GM19372 (cell line): ENCODE results near the gene ANTXR2.

ENCODE experiments used
- ATAC-seq: cut with Tn5 transposase; IDR thresholded peaks from one replicate; pipeline ENCODE4 v1.9.1; 2021; ENCODE audit warnings: mild to moderate bottlenecking, low read depth, moderate library complexity; ENCODE audit not compliant: unreplicated experiment

ANTXR2 gene

GRCh38 chr4:79881407-79881806 lies 191.6 kb downstream of the ANTXR2 start:
- no peak for ATAC-seq

- no peak for ATAC-seq
Measured at GRCh38 chr4:79877511-79877910, 195.5 kb downstream of the ANTXR2 start.

GRCh38 chr4:79875344-79875899 lies 197.6 kb downstream of the ANTXR2 start:
- ATAC-seq: no peak

DNA sequence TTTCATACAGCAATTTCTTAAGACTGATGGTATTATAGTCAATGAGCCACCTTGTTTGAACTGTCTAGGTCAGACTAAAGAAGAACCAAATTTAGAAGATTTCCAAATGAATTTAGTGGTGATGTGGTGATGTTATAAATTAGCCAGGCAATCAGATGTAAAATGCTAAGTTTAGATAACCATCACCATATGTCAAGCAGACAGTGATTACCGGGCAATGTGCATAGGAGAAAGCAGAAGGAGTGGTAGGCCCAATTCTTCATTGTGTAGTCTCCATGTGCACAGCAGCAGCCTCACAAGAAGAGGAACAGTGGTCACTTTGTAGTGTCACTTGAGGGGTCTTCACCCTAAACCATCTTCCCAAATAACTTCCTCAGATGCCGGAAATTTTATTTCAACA lies 198.8 kb downstream of the ANTXR2 start:
- ATAC-seq: no peak

DNA sequence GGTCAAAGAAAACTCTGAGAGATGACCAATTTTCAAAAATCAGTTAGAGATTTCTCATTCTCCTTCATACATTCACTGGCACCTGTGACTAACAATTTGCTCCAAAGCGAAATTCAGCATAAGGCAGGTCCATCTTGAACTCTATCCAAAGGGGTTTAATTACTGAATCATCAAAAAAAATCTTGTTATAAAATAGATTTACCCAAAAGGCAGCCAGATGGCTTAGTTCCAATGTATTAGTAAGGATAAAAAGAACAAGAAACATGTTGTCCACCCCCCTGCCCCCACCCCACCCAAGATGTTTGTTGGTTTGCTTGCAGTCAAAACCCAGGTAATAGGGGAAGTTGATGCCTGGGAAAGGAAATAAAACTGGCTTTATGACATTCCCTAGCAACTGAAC lies 200.3 kb downstream of the ANTXR2 start:
- no peak for ATAC-seq

DNA sequence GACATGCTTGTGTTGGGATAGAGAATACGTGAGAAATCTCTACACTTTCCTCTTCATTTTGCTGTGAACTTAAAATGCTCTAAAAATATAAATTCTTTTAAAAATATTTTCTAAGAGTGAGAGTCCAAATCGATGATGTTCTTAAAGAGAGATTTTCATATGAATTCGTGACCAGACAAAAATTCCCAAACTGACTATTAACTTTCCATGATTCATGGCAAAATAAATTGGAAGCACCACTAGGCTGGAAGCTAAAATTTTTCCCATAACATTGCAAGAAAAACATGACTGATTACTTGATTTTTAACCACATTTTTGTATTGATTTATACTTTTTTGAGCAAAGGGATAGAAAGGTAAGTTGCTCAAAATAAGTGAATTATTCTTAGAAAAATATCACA lies 201.1 kb downstream of the ANTXR2 start:
- no peak for ATAC-seq

- no peak for ATAC-seq
Measured at GRCh38 chr4:79869597-79870237, 203.3 kb downstream of the ANTXR2 start.

GRCh38 chr4:79865201-79865597 lies 207.8 kb downstream of the ANTXR2 start:
- ATAC-seq: no peak

GRCh38 chr4:79864500-79865200 lies 208.4 kb downstream of the ANTXR2 start:
- no peak for ATAC-seq

DNA sequence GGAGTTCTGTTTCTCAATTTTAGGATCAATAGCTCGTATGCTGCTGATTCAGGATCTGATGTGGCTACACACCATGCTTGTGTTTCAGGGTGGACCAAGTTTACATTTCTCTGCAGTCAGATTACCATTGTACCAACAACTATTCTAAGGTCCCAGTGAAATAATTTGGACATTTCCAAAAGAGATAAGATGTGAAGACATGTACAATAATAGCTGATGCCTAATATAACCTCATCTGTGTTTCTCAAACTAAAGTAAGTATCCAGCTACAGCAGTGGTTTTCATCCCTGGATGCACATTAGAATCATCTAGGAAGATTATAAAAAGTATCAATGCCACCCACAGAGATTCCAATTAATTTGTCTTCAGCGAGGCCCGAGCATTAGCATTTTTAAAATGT lies 209.7 kb downstream of the ANTXR2 start:
- ATAC-seq: no peak

DNA sequence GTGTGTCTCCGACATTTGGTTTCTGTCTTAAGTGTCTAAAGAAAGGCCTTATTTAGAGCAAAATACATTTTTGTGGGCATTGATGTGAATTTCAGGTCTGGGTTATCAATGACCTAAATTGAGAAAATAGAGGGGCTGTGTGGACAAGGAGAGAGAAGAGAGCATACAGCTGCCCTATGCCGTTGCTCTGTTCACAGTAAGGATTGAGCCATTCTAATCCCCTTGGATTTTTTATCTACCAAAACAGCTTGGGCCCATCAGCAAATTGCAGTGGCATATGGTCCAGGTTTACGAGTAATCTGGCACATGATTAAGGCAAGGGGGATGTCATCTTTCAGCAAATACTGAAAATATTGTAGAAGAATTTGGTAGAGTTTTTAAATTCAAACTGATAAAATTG lies 210.2 kb downstream of the ANTXR2 start:
- ATAC-seq: no peak

DNA sequence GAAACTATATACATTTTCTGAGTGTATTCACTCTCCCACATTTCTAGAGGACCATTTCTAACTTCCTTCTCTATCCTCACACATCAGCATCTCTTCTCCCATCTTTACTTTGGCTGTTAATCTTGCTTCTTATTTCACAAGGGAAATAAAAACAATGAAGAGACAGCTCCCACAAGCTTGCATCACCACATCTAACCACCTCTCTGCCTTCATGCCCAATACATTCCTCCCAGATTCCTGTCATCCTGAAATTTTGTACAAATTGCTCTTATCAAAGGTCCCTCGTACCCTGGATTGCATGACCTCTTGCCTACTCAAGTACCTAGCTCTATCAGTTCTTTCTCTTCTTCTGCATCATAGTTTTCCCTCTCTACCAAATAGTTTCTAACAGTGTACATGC lies 215.2 kb downstream of the ANTXR2 start:
- no peak for ATAC-seq

DNA sequence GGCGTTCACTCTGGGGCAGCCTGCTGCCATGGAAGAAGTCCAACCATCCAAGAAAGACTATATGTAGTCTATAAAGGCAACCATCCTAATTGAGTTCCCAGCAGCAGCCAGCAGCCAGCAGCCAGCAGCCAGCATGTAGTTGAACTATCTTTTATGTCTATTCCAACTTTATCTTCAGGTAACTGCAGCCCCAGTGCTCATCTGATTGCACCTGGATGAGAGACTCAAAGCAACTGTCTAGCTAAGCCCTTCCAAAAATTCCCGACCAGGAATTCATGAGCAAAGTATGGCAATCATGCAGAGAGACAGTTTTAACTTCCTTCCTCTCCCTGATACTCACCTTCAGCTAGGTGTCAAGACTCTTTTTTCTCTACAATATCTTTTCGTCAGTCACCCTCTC lies 216.8 kb downstream of the ANTXR2 start:
- ATAC-seq: no peak

GRCh38 chr4:79854856-79855502 lies 218.1 kb downstream of the ANTXR2 start:
- no peak for ATAC-seq

DNA sequence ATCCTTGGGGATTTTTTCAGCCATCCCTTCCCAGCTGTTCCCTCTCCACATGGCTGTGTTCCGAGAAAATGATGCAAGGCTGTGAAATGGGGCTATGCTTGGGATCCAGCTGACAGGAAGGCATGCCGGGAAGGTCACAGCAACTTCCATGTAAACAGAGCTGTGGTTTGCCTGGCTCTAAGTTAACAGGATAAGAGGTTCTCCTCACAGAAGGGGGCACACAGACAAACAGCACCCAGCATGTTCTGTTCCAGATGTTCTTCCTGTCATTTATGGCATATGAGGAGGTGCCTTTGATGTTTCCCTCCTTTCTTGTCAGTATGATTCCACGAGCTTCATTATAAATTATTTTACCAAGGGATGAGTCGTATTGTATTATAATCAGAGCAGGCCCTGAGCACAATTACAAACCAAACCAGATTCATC lies 220.7 kb downstream of the ANTXR2 start:
- no peak for ATAC-seq

DNA sequence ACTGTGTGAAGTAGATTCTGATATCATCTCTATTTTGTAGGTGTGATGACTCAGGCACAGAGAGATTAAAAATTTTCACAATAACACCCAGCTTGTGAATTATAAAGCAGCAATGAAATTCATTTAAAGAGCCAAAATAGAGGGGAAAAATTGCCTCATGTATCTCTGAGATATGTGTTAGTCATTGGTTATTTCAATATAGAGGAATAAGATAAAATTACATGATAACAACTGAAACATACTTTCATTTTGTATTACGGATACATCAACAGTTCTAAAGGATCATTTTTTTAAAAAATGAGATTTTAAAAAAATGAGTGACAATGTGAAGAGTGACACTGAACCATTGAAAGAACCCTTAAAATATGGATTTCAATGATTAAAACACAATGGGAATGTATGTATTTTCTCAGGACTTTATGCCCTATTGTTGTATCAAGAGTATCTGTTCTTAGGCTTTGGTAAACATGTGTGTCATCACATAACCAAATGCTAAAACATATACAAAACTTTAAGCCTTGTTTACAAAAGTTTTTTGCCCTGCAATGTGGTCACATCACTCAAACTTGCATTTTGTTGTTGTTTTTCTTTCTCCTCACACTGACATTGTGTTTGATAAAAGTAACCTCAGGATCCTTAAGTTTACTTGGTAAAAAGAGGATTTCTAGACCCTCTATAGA lies 221.3 kb downstream of the ANTXR2 start:
- ATAC-seq: no peak
